GM23338 (cell line): ENCODE results near the gene ABHD17A. TPM values are rescaled to one million over a fixed set of nuclear protein-coding genes. Genes with fewer than 3 reads are reported as not detected.

ENCODE experiments used
- ATAC-seq: fragments of 200-7000 bp; cut with Tn5 transposase; 3 replicates; pipeline ENCODE4 v1.9.1; 2020
- DNase-seq: peaks from one replicate; pipeline ENCODE4 v3.0.0-alpha.2; 2015; ENCODE audit warnings: low spot score
- H2AFZ ChIP-seq: fragments of 200-600 bp; sonication (generic); 2 replicates; pipeline ENCODE4 v1.8.0; 2016; ENCODE audit warnings: antibody characterized with exemption, mild to moderate bottlenecking, moderate library complexity
- H3F3A ChIP-seq: fragments of 200-600 bp; sonication (generic); replicated peaks from 2 replicates; pipeline ENCODE4 v1.8.0; 2017; ENCODE audit warnings: antibody characterized with exemption, mixed run types, low read depth
- H3K27ac ChIP-seq: fragments of 200-600 bp; sonication (generic); 2 replicates; pipeline ENCODE4 v1.6.1; 2016; ENCODE audit warnings: low read depth
- H3K27me3 ChIP-seq: fragments of 200-600 bp; sonication (generic); 2 replicates; pipeline ENCODE4 v1.8.0; 2016; ENCODE audit warnings: mild to moderate bottlenecking, mixed run types, moderate library complexity; ENCODE audit not compliant: insufficient read depth
- H3K36me3 ChIP-seq: fragments of 200-600 bp; sonication (generic); 2 replicates; pipeline ENCODE4 v1.8.0; 2016; ENCODE audit warnings: mild to moderate bottlenecking; ENCODE audit not compliant: insufficient read depth
- H3K4me1 ChIP-seq: fragments of 200-600 bp; sonication (generic); 2 replicates; pipeline ENCODE4 v1.8.0; 2016; ENCODE audit warnings: mild to moderate bottlenecking, moderate library complexity; ENCODE audit not compliant: insufficient read depth
- H3K4me2 ChIP-seq: fragments of 200-600 bp; sonication (generic); 2 replicates; pipeline ENCODE4 v1.7.1; 2017; ENCODE audit warnings: mixed run types
- H3K4me3 ChIP-seq: fragments of 200-600 bp; sonication (generic); 2 replicates; pipeline ENCODE4 v1.6.1; 2016; ENCODE audit warnings: mixed run types
- H3K79me2 ChIP-seq: fragments of 200-600 bp; sonication (generic); replicated peaks from 2 replicates; pipeline ENCODE4 v1.8.0; 2017; ENCODE audit warnings: mild to moderate bottlenecking; ENCODE audit not compliant: insufficient read depth
- H3K9me2 ChIP-seq: fragments of 200-600 bp; sonication (generic); 2 replicates; pipeline ENCODE4 v1.8.0; 2017; ENCODE audit not compliant: insufficient read depth
- H4K20me1 ChIP-seq: fragments of 200-600 bp; sonication (generic); replicated peaks from 2 replicates; pipeline ENCODE4 v1.8.0; 2017; ENCODE audit warnings: mild to moderate bottlenecking; ENCODE audit not compliant: insufficient read depth
- H3K27ac Mint-ChIP-seq: 2 replicates; pipeline ENCODE4 v1.8.0; 2020; ENCODE audit warnings: inconsistent platforms, mild to moderate bottlenecking, moderate library complexity, mixed read lengths
- H3K27me3 Mint-ChIP-seq: 3 replicates; pipeline ENCODE4 v1.8.0; 2022; ENCODE audit warnings: low read depth, mild to moderate bottlenecking, moderate library complexity, mixed read lengths, inconsistent platforms; ENCODE audit not compliant: insufficient read depth, poor library complexity
- H3K36me3 Mint-ChIP-seq: 3 replicates; pipeline ENCODE4 v1.8.0; 2021; ENCODE audit warnings: low read depth, mild to moderate bottlenecking, inconsistent platforms, moderate library complexity, mixed read lengths
- H3K4me1 Mint-ChIP-seq: 3 replicates; pipeline ENCODE4 v1.8.0; 2020; ENCODE audit warnings: mild to moderate bottlenecking, inconsistent platforms, mixed read lengths
- H3K4me3 Mint-ChIP-seq: 3 replicates; pipeline ENCODE4 v1.8.0; 2021; ENCODE audit warnings: moderate library complexity, mild to moderate bottlenecking, inconsistent platforms, mixed read lengths
- H3K9me3 Mint-ChIP-seq: 3 replicates; pipeline ENCODE4 v1.8.0; 2020; ENCODE audit warnings: moderate library complexity, mild to moderate bottlenecking, inconsistent platforms, mixed read lengths
- ETS1 ChIP-seq: IDR thresholded peaks from 2 replicates; pipeline ENCODE4 v1.6.1; 2016; ENCODE audit warnings: antibody characterized with exemption
- EZH2phosphoT487 ChIP-seq: fragments of 200-600 bp; sonication (generic); IDR thresholded peaks from one replicate; pipeline ENCODE4 v1.8.1; 2018; ENCODE audit warnings: antibody characterized with exemption; ENCODE audit not compliant: unreplicated experiment
- POLR2AphosphoS5 ChIP-seq: IDR thresholded peaks from 2 replicates; pipeline ENCODE4 v1.6.1; 2016; ENCODE audit warnings: antibody characterized with exemption, low read depth
- ZNF331 ChIP-seq: fragments of 250-450 bp; sonication (Bioruptor Pico); IDR thresholded peaks from 2 replicates; pipeline ENCODE4 v1.5.0; 2020; ENCODE audit warnings: low read depth, mild to moderate bottlenecking, moderate library complexity
- ZNF462 ChIP-seq: fragments of 250-450 bp; sonication (Bioruptor Pico); IDR thresholded peaks from 2 replicates; pipeline ENCODE4 v1.5.0; 2020; ENCODE audit warnings: mild to moderate bottlenecking, moderate library complexity
- polyA plus RNA-seq: library from polyadenylated mRNA; unstranded; fragments of >200 nt; fragmentation: Nextera tagmentation; extraction: Ambion mirVana; gene quantifications from 2 replicates; pipeline ENCODE4 v1.2.1, GENCODE V29; 2016
- total RNA-seq: library from RNA; depleted of rRNA; stranded (reverse); fragments of >200 nt; shearing (Covaris generic); gene quantifications from 2 replicates; pipeline ENCODE4 v1.2.3, GENCODE V29; 2014

Gene ABHD17A
- total and polyA plus RNA-seq, 2 experiments from 2014 or later = 34.2 to 99.9 TPM

- no peak for TF ChIP-seq ZNF462 (CRISPR knock-in tag)
These were observed 20.7 kb downstream of the ABHD17A start (continued) for GRCh38 chr19:1864480-1865171.

- H3K9me3 Mint-ChIP-seq = no peaks in the 10 kb centered on the region
- H3K36me3 ChIP-seq = no peaks in the 10 kb centered on the region
- peaks cover 10% of the 10 kb centered on the region; the same call in 1 of the 2 replicates for H4K20me1 ChIP-seq
- peak overlapping the region; percentile 92 for H3K4me3 ChIP-seq
- H3K27ac ChIP-seq = peak overlapping the region; percentile 98
- ATAC-seq (peak; percentile 55), DNase-seq (peak; percentile 98)
- H3K4me1 Mint-ChIP-seq = peaks cover 22% of the 10 kb centered on the region; the same call in 2 of the 3 replicates
- H3K4me3 Mint-ChIP-seq = peak overlapping the region; percentile 78
- no peaks in the 10 kb centered on the region for H3K9me2 ChIP-seq
- peaks cover 24% of the 10 kb centered on the region for H3K27me3 Mint-ChIP-seq
- peaks cover 35% of the 10 kb centered on the region for H3K4me1 ChIP-seq
- peaks cover 37% of the 10 kb centered on the region for H3K79me2 ChIP-seq
- H3F3A ChIP-seq = 0 out of 2 replicates have a peak, but pooled peaks cover 6% of the 10 kb centered on the region
- peak overlapping the region; percentile 94 for H3K4me2 ChIP-seq
- 0 out of 2 replicates have a peak overlapping the region, but pooled peaks have one; percentile 94 for H3K27ac Mint-ChIP-seq
- peaks cover 16% of the 10 kb centered on the region for H3K27me3 ChIP-seq
- H2AFZ ChIP-seq = peak overlapping the region; percentile 69; the same call in 1 of the 2 replicates
- H3K36me3 Mint-ChIP-seq = no peaks in the 10 kb centered on the region; the same call in 2 of the 3 replicates
- TF ChIP-seq POLR2AphosphoS5 = peak; percentile 60
- TF ChIP-seq ZNF462 (CRISPR knock-in tag) = no peak
- TF ChIP-seq ETS1 = no peak
- no peak for TF ChIP-seq EZH2phosphoT487
- no peak for TF ChIP-seq ZNF331 (CRISPR knock-in tag)
These were observed 21.4 kb downstream of the ABHD17A start for GRCh38 chr19:1863638-1864479.
